HepG2 (cell line): ENCODE data around the gene LUC7L. TPM values are rescaled to one million over a fixed set of nuclear protein-coding genes. Genes with fewer than 3 reads are reported as not detected.
"Not testable (repeated sequence)": the region's sequence is repeated elsewhere in the genome, so short reads cannot be mapped to it uniquely, and the experiment has no call there.

Source experiments
- ATAC-seq: fragments of 200-7000 bp; cut with Tn5 transposase; 3 replicates; pipeline ENCODE4 v1.9.1; 2020; ENCODE audit warnings: mild to moderate bottlenecking, moderate library complexity
- BruUV-seq: library from RNA; stranded (reverse); fragments of 400-500 nt; replicated peaks from 2 replicates; lab custom pipeline; 2021; lab: Mats Ljungman, UMichigan
- CTCF ChIA-PET: fragments of 300-600 bp; formaldehyde crosslinking; extraction: SDS; loops from one replicate; lab custom pipeline; 2021; ENCODE audit warnings: low total read pairs, inconsistent platforms, low intra/inter-chr PET ratio; lab: Yijun Ruan, JAX
- POLR2A ChIA-PET: fragments of 350-600 bp; sonication (Branson Sonifier 250); formaldehyde crosslinking; loops from one replicate; lab custom pipeline; 2020; ENCODE audit warnings: antibody characterized with exemption, inconsistent platforms; lab: Yijun Ruan, JAX
- DNase-seq: peaks from one replicate; pipeline ENCODE4 v3.0.0-alpha.2; 2015; ENCODE audit warnings: low spot score
- FAIRE-seq: peaks from 3 replicates; lab custom pipeline; 2011; peaks lifted over from hg19 to GRCh38; lab: Jason Lieb, UNC
- H2AFZ ChIP-seq: one replicate; pipeline ENCODE4 v1.6.1; 2011; ENCODE audit warnings: low read length, inconsistent platforms
- H3K27ac ChIP-seq: fragments of 300-600 bp; 3 replicates; pipeline ENCODE4 v1.8.0; 2011; ENCODE audit warnings: mixed run types, mild to moderate bottlenecking, mixed read lengths, low read length, inconsistent platforms; ENCODE audit not compliant: insufficient read depth; ENCODE audit errors: extremely low read length
- H3K27me3 ChIP-seq, 2 experiments: fragments of 200-600 bp in 1 of 2; 2 replicates in 1 of 2; 3 replicates in 1 of 2; pipeline versions ENCODE4 v1.6.0 to v1.8.0; 2011; ENCODE audit warnings: low read length in 2 of 2, mild to moderate bottlenecking in 2 of 2, moderate library complexity in 2 of 2, inconsistent platforms in 1 of 2; ENCODE audit not compliant: insufficient read depth in 2 of 2, control insufficient read depth in 1 of 2
- H3K36me3 ChIP-seq, 2 experiments: fragments of 200-600 bp in 1 of 2; replicated peaks in 1 of 2; 2 replicates in 1 of 2; 3 replicates in 1 of 2; pipeline versions ENCODE4 v1.5.1 to v1.8.0; 2011; ENCODE audit warnings: low read length in 2 of 2, inconsistent platforms in 1 of 2; ENCODE audit not compliant: insufficient read depth in 2 of 2, control insufficient read depth in 1 of 2
- H3K4me1 ChIP-seq: 2 replicates; pipeline ENCODE4 v1.5.1; 2012; ENCODE audit warnings: low read length, inconsistent platforms; ENCODE audit not compliant: insufficient read depth
- H3K4me2 ChIP-seq: 2 replicates; pipeline ENCODE4 v1.6.0; 2011; ENCODE audit warnings: low read depth, low read length, inconsistent platforms
- H3K4me3 ChIP-seq, 3 experiments: fragments of 200-600 bp in 1 of 3; sonication (generic), shearing (Covaris generic) in 1 of 3; replicated peaks in 1 of 3; 2 replicates each; pipeline ENCODE4 v1.5.1; 2011 to 2016; ENCODE audit warnings: low read length in 3 of 3, inconsistent platforms in 2 of 3, low read depth in 2 of 3, mild to moderate bottlenecking in 2 of 3, control low read depth in 1 of 3, mixed read lengths in 1 of 3; ENCODE audit not compliant: insufficient read depth in 1 of 3
- H3K79me2 ChIP-seq: one replicate; pipeline ENCODE4 v1.6.1; 2011; ENCODE audit warnings: low read length, inconsistent platforms; ENCODE audit not compliant: insufficient read depth
- H3K9ac ChIP-seq: 2 replicates; pipeline ENCODE4 v1.6.0; 2011; ENCODE audit warnings: mild to moderate bottlenecking, low read depth, low read length, inconsistent platforms; ENCODE audit not compliant: insufficient read depth
- H3K9me3 ChIP-seq: 2 replicates; pipeline ENCODE4 v1.5.1; 2012; ENCODE audit warnings: mild to moderate bottlenecking, low read length
- H4K20me1 ChIP-seq: 2 replicates; pipeline ENCODE4 v1.6.0; 2011; ENCODE audit warnings: inconsistent platforms, mild to moderate bottlenecking, low read length, moderate library complexity; ENCODE audit not compliant: insufficient read depth
- ELF1 ChIP-seq: sonication (generic); formaldehyde crosslinking; IDR thresholded peaks from 2 replicates; pipeline ENCODE4 v1.4.0; 2020; ENCODE audit warnings: missing genetic modification reagents
- ERF ChIP-seq: IDR thresholded peaks from 2 replicates; pipeline ENCODE4 v1.6.1; 2018; ENCODE audit warnings: missing biosample characterization, missing genetic modification reagents
- HMG20B ChIP-seq: conservative IDR thresholded peaks from 2 replicates; pipeline ENCODE4 v1.6.1; 2016; ENCODE audit warnings: missing genetic modification reagents, missing compliant biosample characterization
- KLF16 ChIP-seq, 2 experiments: sonication (generic) in 1 of 2; formaldehyde crosslinking in 1 of 2; IDR thresholded peaks; 2 replicates each; pipeline versions ENCODE4 v1.6.1 to v1.8.0; 2016 to 2023; ENCODE audit warnings: missing genetic modification reagents in 2 of 2, missing compliant biosample characterization in 1 of 2
- PPARG ChIP-seq: conservative IDR thresholded peaks from 2 replicates; pipeline ENCODE4 v1.6.1; 2016; ENCODE audit warnings: missing biosample characterization, missing genetic modification reagents
- RXRB ChIP-seq: IDR thresholded peaks from 2 replicates; pipeline ENCODE4 v1.6.1; 2016; ENCODE audit warnings: borderline replicate concordance, missing genetic modification reagents, missing compliant biosample characterization
- SRY ChIP-seq: sonication (generic); formaldehyde crosslinking; IDR thresholded peaks from 2 replicates; pipeline ENCODE4 v1.8.0; 2022; ENCODE audit warnings: mild to moderate bottlenecking, missing genetic modification reagents
- TEAD3 ChIP-seq: optimal IDR thresholded peaks from 2 replicates; pipeline ENCODE3; 2016; ENCODE audit warnings: borderline replicate concordance
- ZBTB25 ChIP-seq: IDR thresholded peaks from 2 replicates; pipeline ENCODE4 v1.6.1; 2018; ENCODE audit warnings: missing genetic modification reagents
- ZBTB26 ChIP-seq: IDR thresholded peaks from 2 replicates; pipeline ENCODE4 v1.6.1; 2016; ENCODE audit warnings: missing compliant biosample characterization, missing genetic modification reagents, borderline replicate concordance
- ZNF3 ChIP-seq: IDR thresholded peaks from 2 replicates; pipeline ENCODE4 v1.7.0; 2017; ENCODE audit warnings: inconsistent platforms
- ZNF547 ChIP-seq: sonication (generic); formaldehyde crosslinking; IDR thresholded peaks from 2 replicates; pipeline ENCODE4 v1.5.1; 2020; ENCODE audit warnings: mild to moderate bottlenecking, missing genetic modification reagents
- ZNF589 ChIP-seq: sonication (generic); formaldehyde crosslinking; conservative IDR thresholded peaks from 2 replicates; pipeline ENCODE4 v1.8.0; 2022; ENCODE audit warnings: mild to moderate bottlenecking, moderate library complexity, missing genetic modification reagents
- ZNF790 ChIP-seq: sonication (generic); formaldehyde crosslinking; IDR thresholded peaks from 2 replicates; pipeline ENCODE4 v1.8.0; 2022; ENCODE audit warnings: missing genetic modification reagents, mild to moderate bottlenecking, borderline replicate concordance
- ZSCAN9 ChIP-seq: IDR thresholded peaks from 2 replicates; pipeline ENCODE4 v1.6.1; 2016; ENCODE audit warnings: borderline replicate concordance
- WGBS: methylation state at CpG from one replicate; pipeline ENCODE4 v1.1.6; 2017; ENCODE audit warnings: low lambda C conversion rate; 5-methylcytosine and 5-hydroxymethylcytosine counted together
- in situ Hi-C: cut with HindIII; loops from 2 replicates; pipeline ENCODE4 v1.10.0; 2017; ENCODE audit warnings: low pct_unique_long_range_greater_than_20kb; ENCODE audit not compliant: extremely low pct_ligation_motif_present
- intact Hi-C: fragments of 100-400 bp; cut with micrococcal nuclease; formaldehyde crosslinking; loops from one replicate; pipeline ENCODE4 v1.10.0; 2022; ENCODE audit not compliant: unreplicated experiment
- polyA plus RNA-seq, 8 experiments: library from polyadenylated mRNA; depleted of rRNA in 3 of 8; stranded (reverse) in 7 of 8; unstranded in 1 of 8; fragments of >200 nt; fragmentation: Illumina TruSeq in 4 of 8; extraction: Trizol in 4 of 8; gene quantifications; 2 replicates each; pipeline versions ENCODE4 v1.2.1 to v1.2.3, GENCODE V29; 2011 to 2016; ENCODE audit warnings: low read depth in 4 of 8, missing spikeins in 1 of 8, mixed read lengths in 1 of 8; ENCODE audit not compliant: insufficient read depth in 1 of 8
- total RNA-seq, 5 experiments: library from RNA; depleted of rRNA; stranded (reverse); fragments of >200 nt; fragmentation: Illumina TruSeq; extraction: Trizol; gene quantifications; 2 replicates each; pipeline ENCODE4 v1.2.3, GENCODE V29; 2016; ENCODE audit warnings: low read depth in 1 of 5

The LUC7L gene
- total and polyA plus RNA-seq, 2 of the 13 experiments (the other 11 are each of a cell fraction or from before 2014, with no cell fraction given), result 48.7 to 56.9 TPM

- no peak overlapping the region for H2AFZ ChIP-seq
- peaks cover 19 to 42% of the 10 kb centered on the region in 2 experiments for H3K27me3 ChIP-seq
- no peaks in the 10 kb centered on the region for H3K79me2 ChIP-seq
- TF ChIP-seq ZNF547 (CRISPR knock-in tag), result no peak
- intact Hi-C loops, result no loop called here
- ChIA-PET POLR2A (no interaction called here), CTCF (no interaction called here)
- in situ Hi-C loops, result no loop called here
- H3K4me2 ChIP-seq, result no peak overlapping the region
- 0 out of 2 replicates have a peak, but pooled peaks cover 16% of the 10 kb centered on the region for H3K4me1 ChIP-seq
- no peaks in the 10 kb centered on the region for H3K9me3 ChIP-seq
- no peak overlapping the region for H3K4me3 ChIP-seq
- FAIRE-seq, result no peak
- BruUV-seq, result no TSS peak
- ATAC-seq, result no peak
- no peak for DNase-seq
- WGBS, result 59% methylated on average over 1 of the region's 1 CpG
- 0 out of 2 replicates have a peak, but pooled peaks cover 2% of the 10 kb centered on the region for H4K20me1 ChIP-seq
- H3K9ac ChIP-seq, result no peak overlapping the region
- no peak overlapping the region for H3K27ac ChIP-seq
- no peaks in the 10 kb centered on the region for H3K36me3 ChIP-seq
These were observed 58.5 kb downstream of the LUC7L start for GRCh38 chr16:170788-171187.

- BruUV-seq, POLR2A ChIA-PET, DNase-seq, H3K9me3 ChIP-seq, CTCF ChIA-PET, H2AFZ ChIP-seq, in situ Hi-C loops, H4K20me1 ChIP-seq, intact Hi-C loops, H3K4me2 ChIP-seq, H3K36me3 ChIP-seq, H3K79me2 ChIP-seq, H3K4me3 ChIP-seq, H3K27ac ChIP-seq, H3K9ac ChIP-seq: not testable (repeated sequence)
- FAIRE-seq (peak; percentile 68), ATAC-seq (peak; percentile 52)
- Histone ChIP-seq H3K27me3 (peaks cover 23 to 44% of the 10 kb centered on the region in 2 experiments), H3K4me1 (0 out of 2 replicates have a peak, but pooled peaks cover 17% of the 10 kb centered on the region)
- WGBS, result 0% methylated on average over 3 of the region's 5 CpGs
- TF ChIP-seq ZNF589 (CRISPR knock-in tag) (peak; percentile 67; the same call in 1 of the 2 replicates), ZNF3 (CRISPR knock-in tag) (0 out of 2 replicates have a peak, but pooled peaks have one; percentile 38), ERF (CRISPR knock-in tag) (peak; percentile 84), RXRB (CRISPR knock-in tag) (0 out of 2 replicates have a peak, but pooled peaks have one; percentile 42), ZNF790 (0 out of 2 replicates have a peak, but pooled peaks have one; percentile 45), HMG20B (CRISPR knock-in tag) (0 out of 2 replicates have a peak, but pooled peaks have one; percentile 24), ZBTB25 (CRISPR knock-in tag) (peak; percentile 54; the same call in 1 of the 2 replicates), SRY (CRISPR knock-in tag) (peak; percentile 76; the same call in 1 of the 2 replicates), ZBTB26 (CRISPR knock-in tag) (peak; percentile 80), ELF1 (CRISPR knock-in tag) (0 out of 2 replicates have a peak, but pooled peaks have one; percentile 17), PPARG (CRISPR knock-in tag) (0 out of 2 replicates have a peak, but pooled peaks have one; percentile 29), ZSCAN9 (CRISPR knock-in tag) (peak; percentile 90), KLF16 (CRISPR knock-in tag; IDR thresholded peaks at IDR 0.05) (peak in 1 of 2 experiments; percentile 62; a peak in 2 of 4 replicates), TEAD3 (CRISPR knock-in tag) (peak; percentile 43)
These were observed 59.2 kb downstream of the LUC7L start for GRCh38 chr16:170088-170507.
